IgD-negative memory B cell (primary cell): Measurements from ENCODE around the gene MTRF1L. TPM values are rescaled to one million over a fixed set of nuclear protein-coding genes. Genes with fewer than 3 reads are reported as not detected.
"Not testable (repeated sequence)": the region's sequence is repeated elsewhere in the genome, so short reads cannot be mapped to it uniquely, and the experiment has no call there.

Experiments used
- H3K27ac Mint-ChIP-seq, 3 donors: one replicate each; pipeline ENCODE4 v1.8.0; 2020 to 2022; ENCODE audit warnings: mild to moderate bottlenecking in 3 of 3, mixed read lengths in 3 of 3, moderate library complexity in 1 of 3
- H3K27me3 Mint-ChIP-seq: one replicate; pipeline ENCODE4 v1.8.0; 2021; ENCODE audit warnings: mixed read lengths
- H3K36me3 Mint-ChIP-seq: one replicate; pipeline ENCODE4 v1.8.0; 2020; ENCODE audit warnings: mild to moderate bottlenecking, mixed read lengths
- H3K4me1 Mint-ChIP-seq, 3 donors: one replicate each; pipeline ENCODE4 v1.8.0; 2020 to 2022; ENCODE audit warnings: mixed read lengths in 3 of 3, mild to moderate bottlenecking in 1 of 3
- H3K4me3 Mint-ChIP-seq, 4 donors: one replicate each; pipeline ENCODE4 v1.8.0; 2020 to 2022; ENCODE audit warnings: mild to moderate bottlenecking in 4 of 4, mixed read lengths in 4 of 4, moderate library complexity in 3 of 4
- H3K9me3 Mint-ChIP-seq, 3 donors: one replicate each; pipeline ENCODE4 v1.8.0; 2020 to 2021; ENCODE audit warnings: mixed read lengths in 3 of 3, mild to moderate bottlenecking in 1 of 3
- polyA plus RNA-seq: library from polyadenylated mRNA; unstranded; fragments of 300-500 nt; fragmentation: Illumina TruSeq; gene quantifications from one replicate; pipeline ENCODE4 v1.2.3, GENCODE V29; 2021

Gene MTRF1L
- polyA plus RNA-seq, 1 donor from 2014 or later: 12.5 TPM

GRCh38 chr6:153024709-153025017 is 22.2 kb upstream of the MTRF1L start:
- no peaks in the 10 kb centered on the region for H3K36me3 Mint-ChIP-seq
- H3K4me3 Mint-ChIP-seq: no peak overlapping the region
- H3K4me1 Mint-ChIP-seq: peaks cover 0 to 6% (median 3%) of the 10 kb centered on the region in 3 donors
- H3K27me3 Mint-ChIP-seq: peaks cover 16% of the 10 kb centered on the region
- no peaks in the 10 kb centered on the region for H3K9me3 Mint-ChIP-seq
- no peak overlapping the region for H3K27ac Mint-ChIP-seq

GRCh38 chr6:153023977-153024708 is 21.6 kb upstream of the MTRF1L start:
- Mint-ChIP-seq H3K4me1 (peaks cover 0 to 6% (median 3%) of the 10 kb centered on the region in 3 donors), H3K4me3 (no peak overlapping the region), H3K27ac (no peak overlapping the region), H3K36me3 (no peaks in the 10 kb centered on the region), H3K27me3 (peaks cover 17% of the 10 kb centered on the region), H3K9me3 (no peaks in the 10 kb centered on the region)

GRCh38 chr6:153018355-153018754 is 15.8 kb upstream of the MTRF1L start:
- no peaks in the 10 kb centered on the region for H3K9me3 Mint-ChIP-seq
- H3K4me1 Mint-ChIP-seq: no peaks in the 10 kb centered on the region
- H3K27ac Mint-ChIP-seq: no peak overlapping the region
- no peak overlapping the region for H3K4me3 Mint-ChIP-seq
- no peaks in the 10 kb centered on the region for H3K36me3 Mint-ChIP-seq
- peaks cover 13% of the 10 kb centered on the region for H3K27me3 Mint-ChIP-seq

GRCh38 chr6:153016846-153017245 is 14.3 kb upstream of the MTRF1L start:
- Mint-ChIP-seq H3K27ac (no peak overlapping the region), H3K27me3 (peaks cover 17% of the 10 kb centered on the region), H3K36me3 (no peaks in the 10 kb centered on the region), H3K9me3 (no peaks in the 10 kb centered on the region), H3K4me3 (no peak overlapping the region), H3K4me1 (no peaks in the 10 kb centered on the region)

- H3K27me3 Mint-ChIP-seq: peaks cover 14% of the 10 kb centered on the region
- H3K36me3 Mint-ChIP-seq: no peaks in the 10 kb centered on the region
- no peak overlapping the region for H3K27ac Mint-ChIP-seq
- no peaks in the 10 kb centered on the region for H3K4me1 Mint-ChIP-seq
- no peak overlapping the region for H3K4me3 Mint-ChIP-seq
- H3K9me3 Mint-ChIP-seq: no peaks in the 10 kb centered on the region
Measured at GRCh38 chr6:153015094-153015640, 12.7 kb upstream of the MTRF1L start.

GRCh38 chr6:153013438-153013837 is 10.9 kb upstream of the MTRF1L start:
- Mint-ChIP-seq H3K9me3 (no peaks in the 10 kb centered on the region), H3K27me3 (peaks cover 12% of the 10 kb centered on the region), H3K27ac (no peak overlapping the region), H3K4me1 (no peaks in the 10 kb centered on the region), H3K4me3 (no peak overlapping the region), H3K36me3 (no peaks in the 10 kb centered on the region)

GRCh38 chr6:153012856-153013255 is 10.3 kb upstream of the MTRF1L start:
- no peaks in the 10 kb centered on the region for H3K4me1 Mint-ChIP-seq
- no peak overlapping the region for H3K4me3 Mint-ChIP-seq
- no peaks in the 10 kb centered on the region for H3K9me3 Mint-ChIP-seq
- no peak overlapping the region for H3K27ac Mint-ChIP-seq
- peaks cover 12% of the 10 kb centered on the region for H3K27me3 Mint-ChIP-seq
- H3K36me3 Mint-ChIP-seq: no peaks in the 10 kb centered on the region

GRCh38 chr6:153003366-153003690 is 819 bp upstream of the MTRF1L start:
- no peaks in the 10 kb centered on the region for H3K9me3 Mint-ChIP-seq
- H3K36me3 Mint-ChIP-seq: peaks cover 5% of the 10 kb centered on the region
- no peaks in the 10 kb centered on the region for H3K27me3 Mint-ChIP-seq
- peak overlapping the region; percentile 92 to 100 (median 96) for H3K4me3 Mint-ChIP-seq
- H3K27ac Mint-ChIP-seq: peak overlapping the region; percentile 88 to 95 (median 89)
- H3K4me1 Mint-ChIP-seq: peaks cover 38 to 46% (median 39%) of the 10 kb centered on the region in 3 donors

- peak overlapping the region; percentile 87 to 89 (median 88) for H3K27ac Mint-ChIP-seq
- H3K4me1 Mint-ChIP-seq: peaks cover 39 to 50% (median 41%) of the 10 kb centered on the region in 3 donors
- H3K9me3 Mint-ChIP-seq: no peaks in the 10 kb centered on the region
- peaks cover 5% of the 10 kb centered on the region for H3K36me3 Mint-ChIP-seq
- H3K4me3 Mint-ChIP-seq: peak overlapping the region; percentile 90 to 97 (median 94)
- H3K27me3 Mint-ChIP-seq: no peaks in the 10 kb centered on the region
Measured at GRCh38 chr6:153001767-153002612, 519 bp downstream of the MTRF1L start.

GRCh38 chr6:153000790-153001189 is 1.7 kb downstream of the MTRF1L start:
- Mint-ChIP-seq H3K4me1 (peaks cover 41 to 54% (median 43%) of the 10 kb centered on the region in 3 donors), H3K4me3 (peak overlapping the region; percentile 8 to 96 (median 48)), H3K27ac (peak overlapping the region in 2 of 3 donors; percentile 87 to 88)
- H3K9me3 Mint-ChIP-seq, H3K36me3 Mint-ChIP-seq, H3K27me3 Mint-ChIP-seq: not testable (repeated sequence)

- Mint-ChIP-seq H3K4me3 (peak overlapping the region in 3 of 4 donors; percentile 45 to 96 (median 50)), H3K27me3 (no peaks in the 10 kb centered on the region), H3K27ac (no peak overlapping the region), H3K36me3 (peaks cover 5% of the 10 kb centered on the region), H3K4me1 (peaks cover 40 to 54% (median 41%) of the 10 kb centered on the region in 3 donors), H3K9me3 (no peaks in the 10 kb centered on the region)
Measured at GRCh38 chr6:153000243-153000642, 2.3 kb downstream of the MTRF1L start.

- not testable (repeated sequence) for H3K27ac Mint-ChIP-seq, H3K27me3 Mint-ChIP-seq, H3K9me3 Mint-ChIP-seq, H3K36me3 Mint-ChIP-seq
- H3K4me1 Mint-ChIP-seq: peaks cover 40 to 54% (median 41%) of the 10 kb centered on the region in 3 donors
- H3K4me3 Mint-ChIP-seq: peak overlapping the region in 2 of 4 donors; percentile 12 to 37
Measured at GRCh38 chr6:152999538-152999937, 3.0 kb downstream of the MTRF1L start.

- Mint-ChIP-seq H3K9me3 (no peaks in the 10 kb centered on the region), H3K36me3 (peaks cover 9% of the 10 kb centered on the region), H3K4me3 (no peak overlapping the region), H3K27ac (no peak overlapping the region), H3K27me3 (no peaks in the 10 kb centered on the region), H3K4me1 (peaks cover 5 to 12% (median 6%) of the 10 kb centered on the region in 3 donors)
Measured at GRCh38 chr6:152993847-152994246, 8.7 kb downstream of the MTRF1L start.

GRCh38 chr6:152993431-152993830 is 9.1 kb downstream of the MTRF1L start:
- peaks cover 9% of the 10 kb centered on the region for H3K36me3 Mint-ChIP-seq
- no peaks in the 10 kb centered on the region for H3K27me3 Mint-ChIP-seq
- H3K4me3 Mint-ChIP-seq: no peak overlapping the region
- no peak overlapping the region for H3K27ac Mint-ChIP-seq
- no peaks in the 10 kb centered on the region for H3K9me3 Mint-ChIP-seq
- H3K4me1 Mint-ChIP-seq: peaks cover 5 to 11% (median 5%) of the 10 kb centered on the region in 3 donors

- Mint-ChIP-seq H3K4me3 (no peak overlapping the region), H3K27me3 (no peaks in the 10 kb centered on the region), H3K4me1 (peaks cover 15 to 20% (median 15%) of the 10 kb centered on the region in 3 donors), H3K27ac (peak overlapping the region in 2 of 3 donors; percentile 63 to 71), H3K36me3 (peaks cover 3% of the 10 kb centered on the region), H3K9me3 (no peaks in the 10 kb centered on the region)
Measured at GRCh38 chr6:152986978-152987377, 15.5 kb downstream of the MTRF1L start.
